Placental pericyte (primary cell): ENCODE data around the gene XYLT2. TPM values are rescaled to one million over a fixed set of nuclear protein-coding genes. Genes with fewer than 3 reads are reported as not detected.

Experiments
- small RNA-seq: library from RNA; depleted of rRNA; stranded (forward); fragments of <200 nt; gene quantifications from one replicate; pipeline ENCODE3, GENCODE V24; 2012; ENCODE audit warnings: low replicate concordance
- total RNA-seq: library from RNA; depleted of rRNA; stranded (reverse); fragments of >200 nt; gene quantifications from 2 replicates; pipeline ENCODE4 v1.2.3, GENCODE V29; 2012

Gene XYLT2
- total RNA-seq: 54.9 and 112 TPM in 2 replicates

GRCh38 chr17:50345432-50346312, at the start of gene XYLT2:
XYLT2 (plus strand) TSS chr17:50346126; CDS start chr17:50346141, 15 bp downstream.

GRCh38 chr17:50372758-50373556, 27.0 kb downstream of the XYLT2 start, which contains the start of the genes EME1 and MRPL27:
EME1 (plus strand) TSS chr17:50373229; CDS start chr17:50375209, 1,980 bp downstream.
MRPL27 (minus strand) TSS chr17:50373184; CDS start chr17:50373170, 14 bp downstream.

GRCh38 chr17:50397111-50397918, 51.4 kb downstream of the XYLT2 start, which contains the start of gene LRRC59:
LRRC59 (minus strand) TSS chr17:50397523; CDS start chr17:50397317, 206 bp downstream.

Small RNAs within 50 kb of the gene (small RNA-seq; reads per million reads assigned to genes)
- gene RF00019: not detected

Other genes with a start within 250 kb of the XYLT2 start
- gene SAMD14, start 216.0 kb upstream of the XYLT2 start, total RNA-seq: 1.8 and 5.0 TPM in 2 replicates
- gene PPP1R9B, start 195.4 kb upstream of the XYLT2 start, total RNA-seq: 37.6 and 58.0 TPM in 2 replicates
- gene SGCA, start 180.1 kb upstream of the XYLT2 start, total RNA-seq: 2.0 and 5.5 TPM in 2 replicates
- 2,368 and 3,907 TPM in 2 replicates for gene COL1A1, start 144.5 kb upstream of the XYLT2 start, total RNA-seq
- gene TMEM92, start 71.7 kb upstream of the XYLT2 start, total RNA-seq: not detected in 2 replicates
- gene MRPL27, start 27.1 kb downstream of the XYLT2 start, total RNA-seq: 63.6 and 65.9 TPM in 2 replicates
- 0.66 and 12.0 TPM in 2 replicates for gene EME1, start 27.1 kb downstream of the XYLT2 start, total RNA-seq
- 304 and 332 TPM in 2 replicates for gene LRRC59, start 51.4 kb downstream of the XYLT2 start, total RNA-seq
- 11.0 and 40.3 TPM in 2 replicates for gene ACSF2, start 80.1 kb downstream of the XYLT2 start, total RNA-seq
- gene CHAD, start 122.8 kb downstream of the XYLT2 start, total RNA-seq: not detected in 2 replicates
- gene RSAD1, start 132.7 kb downstream of the XYLT2 start, total RNA-seq: 19.0 and 29.2 TPM in 2 replicates
- gene MYCBPAP, start 162.3 kb downstream of the XYLT2 start, total RNA-seq: 0.14 and 0.44 TPM in 2 replicates
- not detected in 2 replicates for gene EPN3, start 186.6 kb downstream of the XYLT2 start, total RNA-seq
- 87.2 and 99.6 TPM in 2 replicates for gene SPATA20, start 201.0 kb downstream of the XYLT2 start, total RNA-seq
- gene CACNA1G, start 214.6 kb downstream of the XYLT2 start, total RNA-seq: under 0.01 and 0.14 TPM in 2 replicates